K562 (cell line): ENCODE results near the gene CHCHD6. TPM values are rescaled to one million over a fixed set of nuclear protein-coding genes. Genes with fewer than 3 reads are reported as not detected.

Experiments
- ATAC-seq: fragments of 200-7000 bp; cut with Tn5 transposase; 3 replicates; pipeline ENCODE4 v1.9.1; 2020; ENCODE audit warnings: moderate library complexity
- BruUV-seq: library from RNA; stranded (reverse); fragments of 400-500 nt; replicated peaks from 2 replicates; lab custom pipeline; 2021; lab: Mats Ljungman, UMichigan
- CTCF ChIA-PET: fragments of 300-600 bp; formaldehyde crosslinking; extraction: SDS; loops from one replicate; lab custom pipeline; 2021; ENCODE audit warnings: low intra/inter-chr PET ratio; lab: Yijun Ruan, JAX
- POLR2A ChIA-PET: fragments of 300-600, 350-650 bp; sonication (Branson Sonifier 250); formaldehyde crosslinking; extraction: SDS; loops from one replicate; lab custom pipeline; 2021; ENCODE audit warnings: antibody characterized with exemption, inconsistent platforms; lab: Yijun Ruan, JAX
- DNase-seq, 4 experiments: peaks; one replicate each; pipeline versions ENCODE4 v3.0.0 to v3.0.0-alpha.2; 2011 to 2018; ENCODE audit warnings: low spot score in 3 of 4, mixed read lengths in 3 of 4; ENCODE audit errors: extremely low read depth in 1 of 4
- FAIRE-seq: peaks from 2 replicates; lab custom pipeline; 2011; peaks lifted over from hg19 to GRCh38; lab: Jason Lieb, UNC
- H2AFZ ChIP-seq: 2 replicates; pipeline ENCODE4 v1.6.0; 2011; ENCODE audit warnings: low read depth, low read length, control low read depth, inconsistent platforms
- H3K27ac ChIP-seq: fragments of 200-600 bp; 3 replicates; pipeline ENCODE4 v1.8.0; 2011; ENCODE audit warnings: low read depth, mild to moderate bottlenecking, control low read depth, inconsistent platforms, low read length, moderate library complexity, mixed read lengths; ENCODE audit errors: extremely low read depth
- H3K27me3 ChIP-seq, 2 experiments: fragments of 300-600 bp in 1 of 2; 2 replicates in 1 of 2; 3 replicates in 1 of 2; pipeline versions ENCODE4 v1.6.0 to v1.8.0; 2011; ENCODE audit warnings: inconsistent platforms in 2 of 2, low read length in 2 of 2, mild to moderate bottlenecking in 1 of 2, mixed read lengths in 1 of 2, moderate library complexity in 1 of 2; ENCODE audit not compliant: control insufficient read depth in 2 of 2, insufficient read depth in 2 of 2
- H3K36me3 ChIP-seq: fragments of 300-600 bp; 3 replicates; pipeline ENCODE4 v1.8.0; 2011; ENCODE audit warnings: mild to moderate bottlenecking, low read length, inconsistent platforms; ENCODE audit not compliant: control insufficient read depth, insufficient read depth
- H3K4me1 ChIP-seq, 2 experiments: fragments of 200-600 bp in 1 of 2; replicated peaks in 1 of 2; 2 replicates in 1 of 2; 3 replicates in 1 of 2; pipeline versions ENCODE4 v1.5.1 to v1.8.0; 2011; ENCODE audit warnings: inconsistent platforms in 2 of 2, low read length in 2 of 2, mild to moderate bottlenecking in 1 of 2, mixed read lengths in 1 of 2, moderate library complexity in 1 of 2; ENCODE audit not compliant: control insufficient read depth in 2 of 2, insufficient read depth in 2 of 2
- H3K4me2 ChIP-seq: 2 replicates; pipeline ENCODE4 v1.6.1; 2011; ENCODE audit warnings: low read length, control low read depth, inconsistent platforms, mixed read lengths; ENCODE audit not compliant: insufficient read depth
- H3K4me3 ChIP-seq: fragments of 200-600 bp; sonication (generic), shearing (Covaris generic); 2 replicates; pipeline ENCODE4 v1.5.1; 2016; ENCODE audit warnings: control low read depth, inconsistent platforms
- H3K79me2 ChIP-seq: fragments of 200-600 bp; 3 replicates; pipeline ENCODE4 v1.8.0; 2011; ENCODE audit warnings: low read length, inconsistent platforms; ENCODE audit not compliant: control insufficient read depth, insufficient read depth
- H3K9ac ChIP-seq, 2 experiments: 2 replicates each; pipeline versions ENCODE4 v1.6.0 to v1.6.1; 2011; ENCODE audit warnings: low read depth in 2 of 2, low read length in 2 of 2, control low read depth in 1 of 2, inconsistent platforms in 1 of 2, mild to moderate bottlenecking in 1 of 2, mixed read lengths in 1 of 2; ENCODE audit not compliant: insufficient read depth in 1 of 2
- H3K9me1 ChIP-seq: one replicate; pipeline ENCODE4 v1.6.0; 2011; ENCODE audit warnings: inconsistent platforms, mild to moderate bottlenecking, low read length, moderate library complexity; ENCODE audit not compliant: control insufficient read depth, insufficient read depth
- H3K9me3 ChIP-seq: replicated peaks from 2 replicates; pipeline ENCODE4 v1.5.1; 2011; ENCODE audit warnings: low read depth, low read length, inconsistent platforms; ENCODE audit not compliant: control insufficient read depth, insufficient read depth
- H4K20me1 ChIP-seq: replicated peaks from 2 replicates; pipeline ENCODE4 v1.6.1; 2011; ENCODE audit warnings: low read length, inconsistent platforms, mixed read lengths; ENCODE audit not compliant: control insufficient read depth, insufficient read depth
- CBX1 ChIP-seq: sonication (generic); IDR thresholded peaks from 2 replicates; pipeline ENCODE4 v1.6.1; 2016; ENCODE audit warnings: antibody characterized with exemption, low read depth, mild to moderate bottlenecking
- CGGBP1 ChIP-seq: fragments of 250-450 bp; sonication (Bioruptor Pico); IDR thresholded peaks from 2 replicates; pipeline ENCODE4 v1.9.0; 2021; ENCODE audit warnings: mild to moderate bottlenecking
- EP400 ChIP-seq: fragments of 450-650 bp; IDR thresholded peaks from 2 replicates; pipeline ENCODE4 v1.6.1; 2017; ENCODE audit warnings: antibody characterized with exemption, mild to moderate bottlenecking, moderate library complexity
- GTF2E2 ChIP-seq: fragments of 200-800 bp; sonication (Bioruptor generic); IDR thresholded peaks from 2 replicates; pipeline ENCODE4 v1.6.1; 2016; ENCODE audit warnings: missing genetic modification characterization, missing compliant biosample characterization
- HMG20B ChIP-seq: fragments of 250-450 bp; sonication (Bioruptor Pico); IDR thresholded peaks from 2 replicates; pipeline ENCODE4 v1.5.0; 2021; ENCODE audit warnings: mild to moderate bottlenecking
- MAX ChIP-seq: sonication (generic); formaldehyde crosslinking; IDR thresholded peaks from 2 replicates; pipeline ENCODE4 v1.9.0; 2022; ENCODE audit warnings: mild to moderate bottlenecking, missing genetic modification reagents
- STAG1 ChIP-seq: sonication (generic); formaldehyde crosslinking; IDR thresholded peaks from 2 replicates; pipeline ENCODE4 v1.5.0; 2020; ENCODE audit warnings: missing genetic modification reagents, borderline replicate concordance
- TSC22D4 ChIP-seq: fragments of 450-650 bp; IDR thresholded peaks from 2 replicates; pipeline ENCODE4 v1.6.1; 2016; ENCODE audit warnings: missing genetic modification characterization, missing biosample characterization, control low read depth
- ZBTB49 ChIP-seq: sonication (generic); formaldehyde crosslinking; IDR thresholded peaks from 2 replicates; pipeline ENCODE4 v1.8.0; 2022; ENCODE audit warnings: missing genetic modification reagents, mild to moderate bottlenecking, borderline replicate concordance
- ZBTB7A ChIP-seq: IDR thresholded peaks from 2 replicates; pipeline ENCODE4 v1.6.1; 2011; ENCODE audit warnings: low read depth, mild to moderate bottlenecking, low read length, moderate library complexity, borderline replicate concordance; ENCODE audit not compliant: control insufficient read depth
- WGBS: fragments of 100-300 bp; shearing (Covaris generic); methylation state at CpG from one replicate; pipeline ENCODE4 v1.1.6; 2016; ENCODE audit warnings: low coverage, mixed read lengths; ENCODE audit not compliant: insufficient coverage; ENCODE audit errors: missing lambda C conversion rate; 5-methylcytosine and 5-hydroxymethylcytosine counted together
- in situ Hi-C: fragments of 300-500 bp; cut with MboI; formaldehyde crosslinking; loops from 4 replicates; pipeline ENCODE4 v1.15.0; 2018; ENCODE audit warnings: inconsistent platforms, mixed read lengths
- intact Hi-C: fragments of 100-400 bp; cut with micrococcal nuclease; formaldehyde crosslinking; loops from 2 replicates; pipeline ENCODE4 v1.14.2; 2022
- polyA plus RNA-seq, 8 experiments: library from polyadenylated mRNA; depleted of rRNA in 4 of 8; stranded (reverse) in 5 of 8; unstranded in 3 of 8; fragments of >200 nt; fragmentation: Nextera tagmentation in 2 of 8; fragmentation: Illumina TruSeq in 1 of 8; extraction: Ambion mirVana in 2 of 8; extraction: Trizol in 1 of 8; gene quantifications; 2 replicates each; pipeline versions ENCODE4 v1.2.1 to v1.2.3, GENCODE V29; 2011 to 2014; ENCODE audit warnings: inconsistent platforms in 1 of 8, missing spikeins in 1 of 8
- total RNA-seq, 7 experiments: library from RNA; depleted of rRNA in 6 of 7; stranded (reverse); fragments of >200 nt in 6 of 7; fragmentation: Illumina TruSeq in 2 of 7; extraction: Trizol in 2 of 7; gene quantifications; 2 replicates each; pipeline versions ENCODE4 v1.2.1 to v1.2.3, GENCODE V29; 2011 to 2021; ENCODE audit warnings: low replicate concordance in 1 of 7

The CHCHD6 gene
- total and polyA plus RNA-seq, 9 of the 15 experiments (the other 6 are each of a cell fraction or from before 2014, with no cell fraction given): 4.6 to 18.6 (median 10.9) TPM

- 53% methylated on average over 7 of the region's 7 CpGs for WGBS
- H3K36me3 ChIP-seq: no peaks in the 10 kb centered on the region
- H3K9ac ChIP-seq: no peak overlapping the region
- no peak for ATAC-seq
- H4K20me1 ChIP-seq: no peaks in the 10 kb centered on the region
- DNase-seq: no peak
- no peaks in the 10 kb centered on the region for H3K27me3 ChIP-seq
- in situ Hi-C loops (no loop called here), intact Hi-C loops (loop anchor here (5.0 kb wide), 1 partner anchor 68 kb away; the partner anchor contains the start of gene PLXNA1)
- no peak for TF ChIP-seq MAX (CRISPR knock-in tag)
- no peak for TF ChIP-seq STAG1 (CRISPR knock-in tag)
- no peak for TF ChIP-seq TSC22D4 (tag)
- no peak for TF ChIP-seq ZBTB49
- TF ChIP-seq GTF2E2 (tag): no peak
- no peak for TF ChIP-seq ZBTB7A
- TF ChIP-seq CBX1: no peak
- no peak for TF ChIP-seq CGGBP1 (CRISPR knock-in tag)
- no peak for TF ChIP-seq HMG20B (CRISPR knock-in tag)
- TF ChIP-seq EP400: no peak
- H3K9me1 ChIP-seq: no peaks in the 10 kb centered on the region
- POLR2A ChIA-PET: interaction anchor here (0.6 to 1.5 kb wide), 4 partner anchors 16 to 442 kb away, joined by 3 read pairs; no protein-coding TSS in a partner anchor
- CTCF ChIA-PET: no interaction called here
- H3K27ac ChIP-seq: no peak overlapping the region
- H3K4me1 ChIP-seq: peaks cover 43 to 44% of the 10 kb centered on the region in 2 experiments
- no peaks in the 10 kb centered on the region for H3K9me3 ChIP-seq
- peaks cover 5% of the 10 kb centered on the region; the same call in 2 of the 3 replicates for H3K79me2 ChIP-seq
- H3K4me2 ChIP-seq: no peak overlapping the region
- H3K4me3 ChIP-seq: no peak overlapping the region
- BruUV-seq: no TSS peak
- no peak overlapping the region for H2AFZ ChIP-seq
- FAIRE-seq: no peak
These were observed 210.2 kb downstream of the CHCHD6 start for GRCh38 chr3:126914226-126914625.
